ENCODE data around the gene DLG2.

The DLG2 gene

GRCh38 chr11:83635166-83635565, 1992.0 kb downstream of the DLG2 start:
- Histone ChIP-seq H3F3A (ENCODE audit: insufficient read depth, low read length) (no peaks in the 10 kb centered on the region), H3K9me2 (ENCODE audit: low read depth, low read length) (no peaks in the 10 kb centered on the region), H2AFZ (ENCODE audit: low read length) (no peak overlapping the region), H4K20me1 (ENCODE audit: insufficient read depth, low read length) (no peaks in the 10 kb centered on the region), H3K27me3 (ENCODE audit: insufficient read depth, low read length) (no peaks in the 10 kb centered on the region), H3K9ac (ENCODE audit: low read length) (no peak overlapping the region), H3K4me3 (ENCODE audit: low read depth, low read length, poor library complexity, severe bottlenecking) (no peak overlapping the region), H3K4me2 (ENCODE audit: low read length) (no peak overlapping the region), H3K4me1 (ENCODE audit: insufficient read depth, low read length, severe bottlenecking) (no peaks in the 10 kb centered on the region), H3K79me2 (ENCODE audit: insufficient read depth, low read length) (0 out of 2 replicates have a peak, but pooled peaks cover 6% of the 10 kb centered on the region), H3K27ac (ENCODE audit: low read depth, low read length, poor library complexity, severe bottlenecking) (no peak overlapping the region), H3K9me3 (ENCODE audit: low read length) (no peaks in the 10 kb centered on the region), H3K36me3 (ENCODE audit: insufficient read depth, low read length) (peaks cover 12% of the 10 kb centered on the region; the same call in 1 of the 2 replicates)
- TF ChIP-seq EZH2 (IDR thresholded peaks at IDR 0.05; ENCODE audit: borderline replicate concordance, low read length): no peak
- no peak for TF ChIP-seq CTCF (IDR thresholded peaks at IDR 0.05; ENCODE audit: low read length)

- Histone ChIP-seq H3K79me2 (ENCODE audit: insufficient read depth, low read length) (0 out of 2 replicates have a peak, but pooled peaks cover 6% of the 10 kb centered on the region), H2AFZ (ENCODE audit: low read length) (no peak overlapping the region), H3K9me3 (ENCODE audit: low read length) (no peaks in the 10 kb centered on the region), H3K36me3 (ENCODE audit: insufficient read depth, low read length) (peaks cover 25% of the 10 kb centered on the region), H3K4me3 (ENCODE audit: low read depth, low read length, poor library complexity, severe bottlenecking) (no peak overlapping the region), H3K27me3 (ENCODE audit: insufficient read depth, low read length) (no peaks in the 10 kb centered on the region), H3F3A (ENCODE audit: insufficient read depth, low read length) (no peaks in the 10 kb centered on the region), H3K4me2 (ENCODE audit: low read length) (no peak overlapping the region), H3K9ac (ENCODE audit: low read length) (no peak overlapping the region), H4K20me1 (ENCODE audit: insufficient read depth, low read length) (no peaks in the 10 kb centered on the region), H3K9me2 (ENCODE audit: low read depth, low read length) (no peaks in the 10 kb centered on the region), H3K27ac (ENCODE audit: low read depth, low read length, poor library complexity, severe bottlenecking) (no peak overlapping the region), H3K4me1 (ENCODE audit: insufficient read depth, low read length, severe bottlenecking) (no peaks in the 10 kb centered on the region)
- TF ChIP-seq EZH2 (IDR thresholded peaks at IDR 0.05; ENCODE audit: borderline replicate concordance, low read length) (no peak), CTCF (IDR thresholded peaks at IDR 0.05; ENCODE audit: low read length) (no peak)
These were observed 1996.9 kb downstream of the DLG2 start for GRCh38 chr11:83630211-83630610.

- H3K9ac ChIP-seq (ENCODE audit: low read length): no peak overlapping the region
- no peaks in the 10 kb centered on the region for H3K9me2 ChIP-seq (ENCODE audit: low read depth, low read length)
- H3K4me2 ChIP-seq (ENCODE audit: low read length): no peak overlapping the region
- no peak overlapping the region for H2AFZ ChIP-seq (ENCODE audit: low read length)
- no peaks in the 10 kb centered on the region for H3K27me3 ChIP-seq (ENCODE audit: insufficient read depth, low read length)
- 0 out of 2 replicates have a peak, but pooled peaks cover 6% of the 10 kb centered on the region for H3K79me2 ChIP-seq (ENCODE audit: insufficient read depth, low read length)
- H3K4me3 ChIP-seq (ENCODE audit: low read depth, low read length, poor library complexity, severe bottlenecking): no peak overlapping the region
- H3F3A ChIP-seq (ENCODE audit: insufficient read depth, low read length): no peaks in the 10 kb centered on the region
- no peak for TF ChIP-seq CTCF (IDR thresholded peaks at IDR 0.05; ENCODE audit: low read length)
- TF ChIP-seq EZH2 (IDR thresholded peaks at IDR 0.05; ENCODE audit: borderline replicate concordance, low read length): no peak
- H3K4me1 ChIP-seq (ENCODE audit: insufficient read depth, low read length, severe bottlenecking): no peaks in the 10 kb centered on the region
- H3K36me3 ChIP-seq (ENCODE audit: insufficient read depth, low read length): peaks cover 25% of the 10 kb centered on the region
- H4K20me1 ChIP-seq (ENCODE audit: insufficient read depth, low read length): no peaks in the 10 kb centered on the region
- no peak overlapping the region for H3K27ac ChIP-seq (ENCODE audit: low read depth, low read length, poor library complexity, severe bottlenecking)
- no peaks in the 10 kb centered on the region for H3K9me3 ChIP-seq (ENCODE audit: low read length)
These were observed 1997.4 kb downstream of the DLG2 start for GRCh38 chr11:83629775-83630174.

Measured in OCI-LY1 (cell line).